Islet precursor cell (in vitro differentiated cells): ENCODE measurements around the gene ZNF93.
A peak's percentile ranks its signal among the peaks of the same experiment; 100 is the strongest.
"Not testable (repeated sequence)": the region's sequence is repeated elsewhere in the genome, so short reads cannot be mapped to it uniquely, and the experiment has no call there.

ENCODE experiments used
- DNase-seq: peaks from one replicate; pipeline ENCODE4 v3.0.0-alpha.2; 2018

ZNF93 gene

DNA sequence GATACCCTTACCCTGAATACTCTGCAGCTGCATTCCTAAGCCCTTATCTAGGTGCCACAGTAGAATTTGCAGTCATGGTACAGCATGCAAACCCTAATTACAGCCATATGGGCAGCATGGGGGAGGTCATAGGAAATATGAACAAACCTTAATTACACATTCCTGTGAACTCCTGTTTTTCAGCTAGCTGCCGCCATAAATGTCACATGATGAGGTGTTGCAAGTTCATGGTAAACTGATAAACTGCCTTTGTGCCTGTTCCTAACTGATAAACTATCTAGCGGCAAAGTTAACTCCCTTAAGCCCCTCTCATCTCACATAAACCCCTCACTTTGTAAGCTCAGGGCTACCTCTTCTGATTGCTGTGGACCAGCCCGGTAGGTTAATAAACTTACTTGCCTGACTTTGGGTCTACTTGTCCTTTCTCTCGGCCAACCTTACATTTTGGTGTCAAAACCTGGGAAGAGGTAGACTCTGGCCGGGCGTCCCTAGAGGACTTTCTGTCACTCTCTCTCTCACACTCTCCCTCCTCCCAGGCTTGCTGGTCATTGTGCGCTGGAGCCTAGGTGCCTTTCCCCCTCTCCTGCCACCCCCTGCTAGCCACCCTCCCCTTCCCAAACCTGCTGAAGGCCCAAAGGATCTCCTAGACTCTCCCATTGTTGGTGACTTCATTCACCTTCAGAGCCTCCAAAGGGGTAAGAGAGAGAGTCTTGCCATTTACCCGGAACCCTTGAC, 43.3 kb downstream of the ZNF93 start:
- no peak for DNase-seq

DNA sequence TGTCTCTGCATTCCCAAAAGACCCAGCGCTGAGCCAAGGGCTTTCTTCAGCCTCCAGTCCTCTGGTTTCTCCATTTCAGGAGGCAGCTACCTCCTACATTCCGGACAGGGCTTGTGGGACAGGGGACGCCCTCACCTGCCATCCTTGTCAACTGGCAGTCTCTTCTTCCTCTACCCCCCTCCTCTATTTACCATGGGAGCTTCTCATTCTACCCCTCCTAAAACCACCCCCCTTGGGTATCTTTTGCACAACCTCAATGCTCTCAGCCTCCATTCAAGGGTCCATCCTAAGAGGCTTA, 43.8 kb downstream of the ZNF93 start:
- no peak for DNase-seq

DNA sequence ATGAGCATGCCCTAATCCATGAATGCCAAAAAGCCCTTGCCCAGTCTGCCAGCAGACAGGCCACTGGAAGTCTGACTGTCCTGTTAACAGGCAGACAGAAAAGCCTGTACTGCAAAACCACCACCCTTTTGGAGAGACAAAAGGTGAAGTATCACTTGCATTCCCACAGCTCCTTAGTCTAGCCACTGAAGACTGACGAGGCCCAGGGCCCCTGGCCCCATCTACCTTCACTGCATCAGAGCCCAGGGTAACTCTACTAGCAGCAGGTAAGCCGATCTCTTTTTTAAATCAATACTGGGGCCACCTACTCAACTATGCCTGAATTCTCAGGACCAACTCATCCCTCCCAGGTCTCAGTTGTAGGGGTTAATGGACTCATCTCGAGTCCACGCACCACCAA, 45.5 kb downstream of the ZNF93 start:
- DNase-seq = no peak

DNA sequence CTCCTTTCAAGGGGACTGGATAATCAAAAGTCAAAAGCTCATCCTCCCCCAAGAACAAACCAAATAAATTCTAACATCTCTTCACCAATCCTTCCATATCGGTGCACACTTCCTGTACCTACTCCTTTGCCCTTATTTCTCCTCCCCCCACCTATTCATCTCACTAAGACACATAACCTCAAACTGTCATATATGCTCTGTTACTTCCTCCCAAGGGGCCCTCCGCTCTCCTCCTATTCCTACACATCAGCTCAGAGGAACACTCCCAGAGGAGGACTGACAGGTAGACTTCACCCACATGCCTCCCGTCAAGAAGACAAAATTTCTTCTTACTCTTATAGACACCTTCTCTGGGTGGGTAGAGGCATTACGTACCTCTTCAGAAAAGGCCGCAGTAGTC, 48.1 kb downstream of the ZNF93 start:
- DNase-seq = no peak

DNA sequence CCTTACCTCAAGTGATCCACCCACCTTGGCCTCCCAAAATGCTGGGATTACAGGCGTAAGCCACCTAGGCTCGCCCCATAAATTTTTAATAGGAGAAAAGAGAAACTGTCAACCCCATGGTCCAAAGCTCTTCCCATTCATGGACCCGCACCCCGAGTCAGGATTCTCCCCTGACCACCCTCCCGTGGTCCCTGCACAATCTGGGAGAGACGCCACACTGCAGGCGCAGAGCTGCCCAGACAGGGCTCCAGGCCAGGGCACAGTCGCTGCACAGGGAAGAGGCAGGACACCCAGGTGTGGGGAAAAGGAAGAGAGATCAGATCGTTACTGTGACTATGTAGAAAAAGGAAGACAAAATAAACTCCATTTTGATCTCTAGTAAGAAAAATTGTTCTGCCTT, 54.5 kb downstream of the ZNF93 start:
- DNase-seq = no peak

DNA sequence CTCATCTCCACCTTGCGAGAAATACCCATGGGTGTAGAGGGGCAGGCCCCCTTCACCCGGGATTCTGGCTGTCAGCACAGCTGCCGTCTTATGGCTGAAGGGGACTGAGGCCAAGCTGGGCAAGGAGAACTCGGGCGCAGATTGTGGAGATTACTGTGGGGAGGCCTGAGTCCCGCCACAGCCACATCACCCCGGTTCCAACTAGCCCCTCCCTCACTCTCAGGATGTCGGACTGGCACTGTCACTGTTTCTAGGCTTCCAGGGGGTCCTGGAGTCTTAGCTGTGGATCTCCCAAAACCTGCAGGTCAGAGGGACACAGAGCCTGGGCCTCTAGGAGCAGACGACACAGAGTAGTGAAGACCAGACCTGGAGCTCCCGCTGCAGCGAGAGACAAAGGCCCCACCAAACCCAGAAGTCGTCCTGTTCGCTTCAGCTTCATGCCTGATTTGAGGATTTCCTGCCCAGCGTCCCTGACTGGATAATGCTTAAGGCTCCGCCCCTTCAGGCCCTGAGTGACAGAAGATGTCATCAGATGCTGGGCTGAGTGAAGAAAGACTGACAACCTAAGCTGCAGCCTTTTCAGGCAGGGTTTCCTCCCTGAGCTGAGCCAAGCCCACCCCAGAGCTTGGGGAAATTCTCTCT, 55.8 kb downstream of the ZNF93 start:
- no peak for DNase-seq

DNA sequence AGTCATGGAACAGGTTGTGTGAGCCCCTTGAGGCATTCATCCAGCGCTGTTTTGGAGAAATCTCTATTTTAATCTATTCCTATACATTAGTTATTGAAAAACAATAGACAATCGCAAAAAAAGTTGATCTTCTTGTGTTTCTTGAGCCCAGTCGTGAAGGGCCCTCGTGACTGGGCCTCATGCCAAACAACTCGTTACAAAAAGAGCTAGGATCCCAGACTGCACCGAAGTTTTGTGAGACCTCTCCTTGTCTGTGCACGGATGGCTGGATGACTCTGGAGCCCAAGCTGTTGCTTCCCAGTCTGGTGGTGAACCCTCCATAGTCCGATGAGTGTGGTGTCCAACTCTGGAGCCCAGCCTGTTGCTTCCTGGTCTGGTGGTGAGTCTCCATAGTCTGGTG, 57.0 kb downstream of the ZNF93 start:
- not testable (repeated sequence) for DNase-seq

DNA sequence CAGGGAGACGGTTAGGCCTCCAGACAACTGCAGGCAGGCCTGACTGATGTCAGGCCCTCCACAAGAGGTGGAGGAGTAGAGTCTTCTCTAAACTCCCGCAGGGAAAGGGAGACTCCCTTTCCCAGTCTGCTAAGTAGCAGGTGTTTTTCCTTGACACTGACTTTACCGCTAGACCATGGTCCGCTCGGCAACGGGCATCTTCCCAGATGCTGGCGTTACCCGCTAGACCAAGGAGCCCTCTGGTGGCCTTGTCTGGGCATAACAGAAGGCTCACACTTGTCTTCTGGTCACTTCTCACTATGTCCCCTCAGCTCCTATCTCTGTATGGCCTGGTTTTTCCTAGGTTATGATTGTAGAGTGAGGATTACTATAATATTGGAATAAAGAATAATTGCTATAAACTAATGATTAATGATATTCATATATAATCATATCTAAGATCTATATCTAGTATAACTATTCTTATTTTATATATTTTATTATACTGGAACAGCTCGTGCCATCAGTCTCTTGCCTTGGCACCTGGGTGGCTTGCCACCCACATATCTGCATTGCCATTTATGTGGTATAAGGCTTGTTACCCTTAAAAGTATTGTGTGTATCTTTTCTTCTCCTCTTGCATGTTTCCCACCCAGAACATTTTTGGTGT, 58.5 kb downstream of the ZNF93 start:
- DNase-seq = peak; percentile 82

DNA sequence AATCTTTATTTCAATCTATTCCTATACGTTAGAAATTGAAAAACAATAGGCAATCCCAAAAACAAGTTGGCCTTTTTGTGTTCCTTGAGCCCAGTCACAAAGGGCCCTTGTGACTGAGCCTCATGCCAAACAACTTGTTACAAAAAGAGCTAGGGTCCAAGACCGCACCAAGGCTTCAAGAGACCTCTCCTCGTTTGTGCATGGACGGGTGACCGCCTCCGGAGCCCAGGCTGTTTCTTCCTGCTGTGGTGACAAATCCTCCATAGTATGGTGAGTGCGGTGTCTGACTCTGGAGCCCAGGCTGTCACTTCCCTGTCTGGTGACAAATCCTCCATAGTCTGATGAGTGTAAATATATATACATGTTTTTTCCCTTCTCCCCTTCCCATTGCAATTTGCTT, 63.7 kb downstream of the ZNF93 start:
- no peak for DNase-seq

DNA sequence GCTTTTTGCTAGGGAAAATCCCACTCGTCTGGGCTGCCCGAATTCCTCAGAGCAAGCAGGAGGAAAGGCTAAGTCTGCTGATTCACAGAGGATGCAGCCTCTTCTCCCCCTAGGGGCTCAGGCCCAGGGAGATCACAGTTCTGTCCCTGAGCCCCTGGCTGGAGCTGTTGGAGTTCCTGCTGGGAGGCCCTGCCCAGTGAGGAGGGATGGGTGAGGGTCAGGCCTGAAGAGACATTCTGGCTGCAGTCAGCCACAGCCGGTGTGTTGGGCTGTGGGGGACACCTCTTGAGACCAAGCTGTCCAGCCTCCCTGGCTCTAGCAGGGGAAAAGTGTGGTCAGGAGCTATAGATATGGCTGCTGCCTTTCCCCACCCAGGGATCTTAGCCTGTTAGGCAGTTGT, 65.4 kb downstream of the ZNF93 start:
- DNase-seq = not testable (repeated sequence)

DNA sequence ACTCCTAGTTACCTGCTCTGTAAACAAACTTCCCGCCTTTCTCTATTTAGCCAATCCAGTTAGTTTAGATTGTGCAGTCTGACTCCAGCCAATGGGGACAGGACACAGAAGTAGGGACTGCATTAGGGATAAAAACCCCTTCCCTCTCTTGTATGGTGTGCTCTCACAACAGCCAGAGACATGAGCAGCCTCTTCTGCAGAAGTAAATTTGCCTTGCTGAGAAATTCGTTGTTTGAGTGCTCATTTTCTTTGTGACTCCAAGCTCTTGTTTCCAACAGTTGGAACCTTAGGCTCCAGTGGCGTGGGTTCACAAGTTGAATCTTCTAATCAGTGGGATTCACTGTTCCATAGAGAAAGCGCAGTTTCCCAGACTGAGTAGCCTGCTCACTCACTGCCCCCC, 66.1 kb downstream of the ZNF93 start:
- no peak for DNase-seq
